Prostate gland (tissue), 2 donors: ENCODE results near the gene TRMT2B.

Source experiments
- POLR2A ChIP-seq: fragments of 450-650 bp; IDR thresholded peaks from one replicate; pipeline ENCODE4 v1.6.1; 2016; ENCODE audit warnings: antibody characterized with exemption, mild to moderate bottlenecking
- POLR2AphosphoS5 ChIP-seq: sonication (generic); formaldehyde crosslinking; IDR thresholded peaks from one replicate; pipeline ENCODE4 v1.6.1; 2017; ENCODE audit warnings: antibody characterized with exemption
- TF ChIP-seq, protein P1 (sequence below), 4 experiments: fragments of 200-600 bp in 2 of 4; fragments of 450-650 bp in 2 of 4; sonication (generic) in 2 of 4; IDR thresholded peaks; 1 replicate in 3 of 4; 2 replicates in 1 of 4; pipeline ENCODE4 v1.5.1; 2016 to 2019; ENCODE audit warnings: antibody characterized with exemption in 4 of 4, mild to moderate bottlenecking in 2 of 4, moderate library complexity in 2 of 4

DNA sequence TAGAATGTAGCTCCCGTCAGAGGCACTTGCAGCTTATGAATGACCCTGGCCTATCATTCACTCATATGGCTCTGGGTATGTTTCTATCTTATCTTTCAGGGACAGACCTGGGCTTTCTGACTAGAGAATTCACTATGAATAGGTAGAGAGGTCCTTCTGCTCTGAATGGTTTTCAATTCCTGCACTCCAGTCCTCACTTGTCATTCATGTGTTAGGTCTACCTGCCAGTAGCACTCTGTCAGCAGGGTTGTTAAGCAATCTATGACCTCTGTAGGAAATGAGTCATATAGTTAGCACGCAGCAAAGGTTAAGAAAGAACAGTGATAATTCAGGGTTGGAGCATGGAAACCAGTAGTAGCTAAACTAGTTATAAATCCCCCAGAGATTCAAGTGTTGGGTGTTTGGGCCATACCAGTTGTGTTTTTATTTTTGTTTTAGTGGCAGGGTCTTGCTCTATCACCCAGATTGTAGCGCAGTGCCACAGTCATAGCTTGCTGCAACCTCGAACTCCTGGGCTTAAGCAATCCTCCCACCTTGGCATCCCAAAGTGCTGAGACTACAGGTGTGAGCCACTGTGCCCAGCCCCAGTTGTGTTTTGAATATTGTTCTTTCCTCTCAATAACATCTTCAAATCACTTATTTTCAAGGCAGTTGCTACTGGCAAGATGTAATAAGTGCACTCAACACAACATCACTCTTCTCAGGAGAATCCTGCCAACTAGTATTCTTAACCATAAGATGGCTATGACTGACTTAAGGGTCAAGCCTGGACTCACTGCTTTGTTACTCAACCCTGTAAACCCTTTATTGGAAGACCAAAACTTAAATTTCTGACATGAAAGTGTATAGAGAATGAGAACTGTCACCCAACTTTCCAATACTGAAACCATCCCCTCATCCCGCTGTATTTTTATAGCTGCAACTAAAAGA is 57.3 kb downstream of the TRMT2B start:
- TF ChIP-seq, protein P1, sequence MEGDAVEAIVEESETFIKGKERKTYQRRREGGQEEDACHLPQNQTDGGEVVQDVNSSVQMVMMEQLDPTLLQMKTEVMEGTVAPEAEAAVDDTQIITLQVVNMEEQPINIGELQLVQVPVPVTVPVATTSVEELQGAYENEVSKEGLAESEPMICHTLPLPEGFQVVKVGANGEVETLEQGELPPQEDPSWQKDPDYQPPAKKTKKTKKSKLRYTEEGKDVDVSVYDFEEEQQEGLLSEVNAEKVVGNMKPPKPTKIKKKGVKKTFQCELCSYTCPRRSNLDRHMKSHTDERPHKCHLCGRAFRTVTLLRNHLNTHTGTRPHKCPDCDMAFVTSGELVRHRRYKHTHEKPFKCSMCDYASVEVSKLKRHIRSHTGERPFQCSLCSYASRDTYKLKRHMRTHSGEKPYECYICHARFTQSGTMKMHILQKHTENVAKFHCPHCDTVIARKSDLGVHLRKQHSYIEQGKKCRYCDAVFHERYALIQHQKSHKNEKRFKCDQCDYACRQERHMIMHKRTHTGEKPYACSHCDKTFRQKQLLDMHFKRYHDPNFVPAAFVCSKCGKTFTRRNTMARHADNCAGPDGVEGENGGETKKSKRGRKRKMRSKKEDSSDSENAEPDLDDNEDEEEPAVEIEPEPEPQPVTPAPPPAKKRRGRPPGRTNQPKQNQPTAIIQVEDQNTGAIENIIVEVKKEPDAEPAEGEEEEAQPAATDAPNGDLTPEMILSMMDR (IDR thresholded peaks at IDR 0.05) = no peak
- TF ChIP-seq POLR2A (no peak), POLR2AphosphoS5 (no peak)
